ENCODE measurements around the gene CHRDL1.
"Not testable (repeated sequence)": the region's sequence is repeated elsewhere in the genome, so short reads cannot be mapped to it uniquely, and the experiment has no call there.

CHRDL1 gene

GRCh38 chrX:110795645-110796406 is at the start of gene CHRDL1:
TSS of gene CHRDL1 (minus strand) at chrX:110795817. CDS start at chrX:110792181, 3,636 bp downstream.
- H3K27ac ChIP-seq, result no peak within 1 kb of the TSS
- no peak for TF ChIP-seq ZFX (IDR thresholded peaks at IDR 0.05; ENCODE audit: borderline replicate concordance)
- no peak for TF ChIP-seq CTCF (IDR thresholded peaks at IDR 0.05)

- TF ChIP-seq ZFX (IDR thresholded peaks at IDR 0.05; ENCODE audit: borderline replicate concordance) (no peak), CTCF (IDR thresholded peaks at IDR 0.05) (peak; percentile 34)
Measured at GRCh38 chrX:110836982-110837381, 41.4 kb upstream of the CHRDL1 start.

GRCh38 chrX:110836451-110836850 is 40.8 kb upstream of the CHRDL1 start:
- no peak overlapping the region for H3K27ac ChIP-seq
- TF ChIP-seq CTCF (IDR thresholded peaks at IDR 0.05), result no peak
- TF ChIP-seq ZFX (IDR thresholded peaks at IDR 0.05; ENCODE audit: borderline replicate concordance), result no peak

More at GRCh38 chrX:110836982-110837381, 41.4 kb upstream of the CHRDL1 start:
- no peak overlapping the region for H3K27ac ChIP-seq

GRCh38 chrX:110836001-110836400 is 40.4 kb upstream of the CHRDL1 start:
- TF ChIP-seq ZFX (IDR thresholded peaks at IDR 0.05; ENCODE audit: borderline replicate concordance) (no peak), CTCF (IDR thresholded peaks at IDR 0.05) (no peak)
- H3K27ac ChIP-seq, result no peak overlapping the region

GRCh38 chrX:110825972-110826371 is 30.4 kb upstream of the CHRDL1 start:
- TF ChIP-seq CTCF (IDR thresholded peaks at IDR 0.05) (no peak), ZFX (IDR thresholded peaks at IDR 0.05; ENCODE audit: borderline replicate concordance) (no peak)
- no peak overlapping the region for H3K27ac ChIP-seq

GRCh38 chrX:110816543-110816942 is 20.9 kb upstream of the CHRDL1 start:
- H3K27ac ChIP-seq, result not testable (repeated sequence)

GRCh38 chrX:110806145-110806544 is 10.5 kb upstream of the CHRDL1 start:
- TF ChIP-seq CTCF (IDR thresholded peaks at IDR 0.05), result no peak
- no peak for TF ChIP-seq ZFX (IDR thresholded peaks at IDR 0.05; ENCODE audit: borderline replicate concordance)
- H3K27ac ChIP-seq, result no peak overlapping the region

- H3K27ac ChIP-seq, result no peak overlapping the region
- TF ChIP-seq ZFX (IDR thresholded peaks at IDR 0.05; ENCODE audit: borderline replicate concordance) (no peak), CTCF (IDR thresholded peaks at IDR 0.05) (no peak)
Measured at GRCh38 chrX:110805303-110805702, 9.7 kb upstream of the CHRDL1 start.

Measured in 22Rv1 (cell line).